ENCODE data around the gene SCARF2. TPM values are rescaled to one million over a fixed set of nuclear protein-coding genes. Genes with fewer than 3 reads are reported as not detected.

The SCARF2 gene
- total and polyA plus RNA-seq, 2 experiments from 2014 or later, result 1.8 to 16.6 TPM

DNA sequence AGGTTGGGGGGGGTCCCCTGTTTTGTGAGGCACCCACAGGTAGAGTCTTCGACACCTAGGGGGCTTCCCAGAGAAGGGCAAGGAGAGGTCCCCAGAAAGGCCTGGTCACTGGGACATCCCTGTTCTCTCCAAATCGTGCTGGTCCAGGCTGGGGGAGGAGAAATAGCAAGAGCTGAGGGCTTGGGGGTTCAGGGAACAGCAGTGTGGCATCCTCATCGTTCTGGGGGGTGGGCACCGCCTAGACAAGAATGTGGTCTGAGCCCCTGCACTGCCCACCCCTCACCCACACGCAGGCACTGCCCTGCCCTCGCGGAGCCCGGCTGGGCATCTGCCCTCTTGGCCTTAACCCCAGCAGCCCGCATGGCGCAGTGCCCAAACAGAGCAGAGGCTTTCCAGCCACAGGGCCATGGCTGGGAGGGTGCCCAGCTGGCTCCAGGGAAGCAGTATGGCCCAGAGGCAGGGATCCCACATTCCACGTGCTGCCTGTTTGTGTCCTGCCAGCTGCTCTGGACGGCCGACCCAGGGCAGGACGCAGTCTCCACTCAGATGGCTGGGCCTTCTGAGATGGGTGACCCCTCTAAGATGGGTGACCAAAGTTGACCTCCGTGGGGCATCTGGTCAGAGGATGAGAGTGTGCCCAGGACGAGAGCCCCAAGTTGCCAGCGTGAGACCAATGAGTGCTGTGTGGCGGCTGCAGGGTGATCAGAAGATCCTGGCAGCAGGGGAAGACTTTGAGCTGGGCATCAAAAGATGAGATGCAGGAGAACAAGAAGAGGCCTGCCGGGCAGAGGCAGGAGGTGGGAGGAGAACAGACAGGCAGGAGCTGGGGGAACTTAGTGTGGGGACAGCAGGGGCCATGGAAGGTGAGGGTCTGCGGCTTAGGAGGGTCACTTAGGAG lies 14.4 kb downstream of the SCARF2 start:
- Mint-ChIP-seq H3K27me3 (ENCODE audit: insufficient read depth, low read depth, poor library complexity) (peaks cover 46% of the 10 kb centered on the region), H3K27ac (no peak overlapping the region), H3K9me3 (no peaks in the 10 kb centered on the region), H3K4me1 (peaks cover 3% of the 10 kb centered on the region), H3K4me3 (no peak overlapping the region; the same call in 2 of the 3 replicates), H3K36me3 (ENCODE audit: low read depth) (no peaks in the 10 kb centered on the region; the same call in 2 of the 3 replicates)
- TF ChIP-seq EZH2 (IDR thresholded peaks at IDR 0.05; ENCODE audit: low read depth, unreplicated experiment) (no peak), EZH2phosphoT487 (IDR thresholded peaks at IDR 0.05; ENCODE audit: unreplicated experiment) (no peak), NANOG (IDR thresholded peaks at IDR 0.05; ENCODE audit: borderline replicate concordance) (no peak), JUNB (IDR thresholded peaks at IDR 0.05; ENCODE audit: unreplicated experiment) (no peak), CREB1 (CRISPR knock-in tag; IDR thresholded peaks at IDR 0.05; ENCODE audit: low read depth) (no peak), STAT1 (IDR thresholded peaks at IDR 0.05; ENCODE audit: unreplicated experiment) (no peak), POLR2AphosphoS5 (IDR thresholded peaks at IDR 0.05; ENCODE audit: low read depth) (no peak), ZNF331 (CRISPR knock-in tag; IDR thresholded peaks at IDR 0.05; ENCODE audit: low read depth) (no peak), ZNF114 (CRISPR knock-in tag; IDR thresholded peaks at IDR 0.05) (no peak)
- TF ChIP-seq, protein P1, sequence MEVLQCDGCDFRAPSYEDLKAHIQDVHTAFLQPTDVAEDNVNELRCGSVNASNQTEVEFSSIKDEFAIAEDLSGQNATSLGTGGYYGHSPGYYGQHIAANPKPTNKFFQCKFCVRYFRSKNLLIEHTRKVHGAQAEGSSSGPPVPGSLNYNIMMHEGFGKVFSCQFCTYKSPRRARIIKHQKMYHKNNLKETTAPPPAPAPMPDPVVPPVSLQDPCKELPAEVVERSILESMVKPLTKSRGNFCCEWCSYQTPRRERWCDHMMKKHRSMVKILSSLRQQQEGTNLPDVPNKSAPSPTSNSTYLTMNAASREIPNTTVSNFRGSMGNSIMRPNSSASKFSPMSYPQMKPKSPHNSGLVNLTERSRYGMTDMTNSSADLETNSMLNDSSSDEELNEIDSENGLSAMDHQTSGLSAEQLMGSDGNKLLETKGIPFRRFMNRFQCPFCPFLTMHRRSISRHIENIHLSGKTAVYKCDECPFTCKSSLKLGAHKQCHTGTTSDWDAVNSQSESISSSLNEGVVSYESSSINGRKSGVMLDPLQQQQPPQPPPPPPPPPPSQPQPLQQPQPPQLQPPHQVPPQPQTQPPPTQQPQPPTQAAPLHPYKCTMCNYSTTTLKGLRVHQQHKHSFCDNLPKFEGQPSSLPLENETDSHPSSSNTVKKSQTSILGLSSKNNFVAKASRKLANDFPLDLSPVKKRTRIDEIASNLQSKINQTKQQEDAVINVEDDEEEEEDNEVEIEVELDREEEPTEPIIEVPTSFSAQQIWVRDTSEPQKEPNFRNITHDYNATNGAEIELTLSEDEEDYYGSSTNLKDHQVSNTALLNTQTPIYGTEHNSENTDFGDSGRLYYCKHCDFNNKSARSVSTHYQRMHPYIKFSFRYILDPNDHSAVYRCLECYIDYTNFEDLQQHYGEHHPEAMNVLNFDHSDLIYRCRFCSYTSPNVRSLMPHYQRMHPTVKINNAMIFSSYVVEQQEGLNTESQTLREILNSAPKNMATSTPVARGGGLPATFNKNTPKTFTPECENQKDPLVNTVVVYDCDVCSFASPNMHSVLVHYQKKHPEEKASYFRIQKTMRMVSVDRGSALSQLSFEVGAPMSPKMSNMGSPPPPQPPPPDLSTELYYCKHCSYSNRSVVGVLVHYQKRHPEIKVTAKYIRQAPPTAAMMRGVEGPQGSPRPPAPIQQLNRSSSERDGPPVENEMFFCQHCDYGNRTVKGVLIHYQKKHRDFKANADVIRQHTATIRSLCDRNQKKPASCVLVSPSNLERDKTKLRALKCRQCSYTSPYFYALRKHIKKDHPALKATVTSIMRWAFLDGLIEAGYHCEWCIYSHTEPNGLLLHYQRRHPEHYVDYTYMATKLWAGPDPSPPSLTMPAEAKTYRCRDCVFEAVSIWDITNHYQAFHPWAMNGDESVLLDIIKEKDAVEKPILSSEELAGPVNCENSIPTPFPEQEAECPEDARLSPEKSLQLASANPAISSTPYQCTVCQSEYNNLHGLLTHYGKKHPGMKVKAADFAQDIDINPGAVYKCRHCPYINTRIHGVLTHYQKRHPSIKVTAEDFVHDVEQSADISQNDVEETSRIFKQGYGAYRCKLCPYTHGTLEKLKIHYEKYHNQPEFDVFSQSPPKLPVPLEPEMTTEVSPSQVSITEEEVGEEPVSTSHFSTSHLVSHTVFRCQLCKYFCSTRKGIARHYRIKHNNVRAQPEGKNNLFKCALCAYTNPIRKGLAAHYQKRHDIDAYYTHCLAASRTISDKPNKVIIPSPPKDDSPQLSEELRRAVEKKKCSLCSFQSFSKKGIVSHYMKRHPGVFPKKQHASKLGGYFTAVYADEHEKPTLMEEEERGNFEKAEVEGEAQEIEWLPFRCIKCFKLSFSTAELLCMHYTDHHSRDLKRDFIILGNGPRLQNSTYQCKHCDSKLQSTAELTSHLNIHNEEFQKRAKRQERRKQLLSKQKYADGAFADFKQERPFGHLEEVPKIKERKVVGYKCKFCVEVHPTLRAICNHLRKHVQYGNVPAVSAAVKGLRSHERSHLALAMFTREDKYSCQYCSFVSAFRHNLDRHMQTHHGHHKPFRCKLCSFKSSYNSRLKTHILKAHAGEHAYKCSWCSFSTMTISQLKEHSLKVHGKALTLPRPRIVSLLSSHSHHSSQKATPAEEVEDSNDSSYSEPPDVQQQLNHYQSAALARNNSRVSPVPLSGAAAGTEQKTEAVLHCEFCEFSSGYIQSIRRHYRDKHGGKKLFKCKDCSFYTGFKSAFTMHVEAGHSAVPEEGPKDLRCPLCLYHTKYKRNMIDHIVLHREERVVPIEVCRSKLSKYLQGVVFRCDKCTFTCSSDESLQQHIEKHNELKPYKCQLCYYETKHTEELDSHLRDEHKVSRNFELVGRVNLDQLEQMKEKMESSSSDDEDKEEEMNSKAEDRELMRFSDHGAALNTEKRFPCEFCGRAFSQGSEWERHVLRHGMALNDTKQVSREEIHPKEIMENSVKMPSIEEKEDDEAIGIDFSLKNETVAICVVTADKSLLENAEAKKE (CRISPR knock-in tag; IDR thresholded peaks at IDR 0.05), result no peak
- TF ChIP-seq, protein P2, sequence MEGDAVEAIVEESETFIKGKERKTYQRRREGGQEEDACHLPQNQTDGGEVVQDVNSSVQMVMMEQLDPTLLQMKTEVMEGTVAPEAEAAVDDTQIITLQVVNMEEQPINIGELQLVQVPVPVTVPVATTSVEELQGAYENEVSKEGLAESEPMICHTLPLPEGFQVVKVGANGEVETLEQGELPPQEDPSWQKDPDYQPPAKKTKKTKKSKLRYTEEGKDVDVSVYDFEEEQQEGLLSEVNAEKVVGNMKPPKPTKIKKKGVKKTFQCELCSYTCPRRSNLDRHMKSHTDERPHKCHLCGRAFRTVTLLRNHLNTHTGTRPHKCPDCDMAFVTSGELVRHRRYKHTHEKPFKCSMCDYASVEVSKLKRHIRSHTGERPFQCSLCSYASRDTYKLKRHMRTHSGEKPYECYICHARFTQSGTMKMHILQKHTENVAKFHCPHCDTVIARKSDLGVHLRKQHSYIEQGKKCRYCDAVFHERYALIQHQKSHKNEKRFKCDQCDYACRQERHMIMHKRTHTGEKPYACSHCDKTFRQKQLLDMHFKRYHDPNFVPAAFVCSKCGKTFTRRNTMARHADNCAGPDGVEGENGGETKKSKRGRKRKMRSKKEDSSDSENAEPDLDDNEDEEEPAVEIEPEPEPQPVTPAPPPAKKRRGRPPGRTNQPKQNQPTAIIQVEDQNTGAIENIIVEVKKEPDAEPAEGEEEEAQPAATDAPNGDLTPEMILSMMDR (conservative IDR thresholded peaks at IDR 0.05; ENCODE audit: low read depth in 2 of 2), result no peak
- TF ChIP-seq, protein P3, sequence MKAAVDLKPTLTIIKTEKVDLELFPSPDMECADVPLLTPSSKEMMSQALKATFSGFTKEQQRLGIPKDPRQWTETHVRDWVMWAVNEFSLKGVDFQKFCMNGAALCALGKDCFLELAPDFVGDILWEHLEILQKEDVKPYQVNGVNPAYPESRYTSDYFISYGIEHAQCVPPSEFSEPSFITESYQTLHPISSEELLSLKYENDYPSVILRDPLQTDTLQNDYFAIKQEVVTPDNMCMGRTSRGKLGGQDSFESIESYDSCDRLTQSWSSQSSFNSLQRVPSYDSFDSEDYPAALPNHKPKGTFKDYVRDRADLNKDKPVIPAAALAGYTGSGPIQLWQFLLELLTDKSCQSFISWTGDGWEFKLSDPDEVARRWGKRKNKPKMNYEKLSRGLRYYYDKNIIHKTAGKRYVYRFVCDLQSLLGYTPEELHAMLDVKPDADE (IDR thresholded peaks at IDR 0.05), result no peak
- TF ChIP-seq, protein P4, sequence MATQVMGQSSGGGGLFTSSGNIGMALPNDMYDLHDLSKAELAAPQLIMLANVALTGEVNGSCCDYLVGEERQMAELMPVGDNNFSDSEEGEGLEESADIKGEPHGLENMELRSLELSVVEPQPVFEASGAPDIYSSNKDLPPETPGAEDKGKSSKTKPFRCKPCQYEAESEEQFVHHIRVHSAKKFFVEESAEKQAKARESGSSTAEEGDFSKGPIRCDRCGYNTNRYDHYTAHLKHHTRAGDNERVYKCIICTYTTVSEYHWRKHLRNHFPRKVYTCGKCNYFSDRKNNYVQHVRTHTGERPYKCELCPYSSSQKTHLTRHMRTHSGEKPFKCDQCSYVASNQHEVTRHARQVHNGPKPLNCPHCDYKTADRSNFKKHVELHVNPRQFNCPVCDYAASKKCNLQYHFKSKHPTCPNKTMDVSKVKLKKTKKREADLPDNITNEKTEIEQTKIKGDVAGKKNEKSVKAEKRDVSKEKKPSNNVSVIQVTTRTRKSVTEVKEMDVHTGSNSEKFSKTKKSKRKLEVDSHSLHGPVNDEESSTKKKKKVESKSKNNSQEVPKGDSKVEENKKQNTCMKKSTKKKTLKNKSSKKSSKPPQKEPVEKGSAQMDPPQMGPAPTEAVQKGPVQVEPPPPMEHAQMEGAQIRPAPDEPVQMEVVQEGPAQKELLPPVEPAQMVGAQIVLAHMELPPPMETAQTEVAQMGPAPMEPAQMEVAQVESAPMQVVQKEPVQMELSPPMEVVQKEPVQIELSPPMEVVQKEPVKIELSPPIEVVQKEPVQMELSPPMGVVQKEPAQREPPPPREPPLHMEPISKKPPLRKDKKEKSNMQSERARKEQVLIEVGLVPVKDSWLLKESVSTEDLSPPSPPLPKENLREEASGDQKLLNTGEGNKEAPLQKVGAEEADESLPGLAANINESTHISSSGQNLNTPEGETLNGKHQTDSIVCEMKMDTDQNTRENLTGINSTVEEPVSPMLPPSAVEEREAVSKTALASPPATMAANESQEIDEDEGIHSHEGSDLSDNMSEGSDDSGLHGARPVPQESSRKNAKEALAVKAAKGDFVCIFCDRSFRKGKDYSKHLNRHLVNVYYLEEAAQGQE (IDR thresholded peaks at IDR 0.05; ENCODE audit: unreplicated experiment), result no peak
- no peak overlapping the region for H3K4me2 ChIP-seq
- no peak overlapping the region for H3K4me3 ChIP-seq
- no peak for ATAC-seq
- no peak overlapping the region for H2AFZ ChIP-seq
- no peak overlapping the region for H3K27ac ChIP-seq (ENCODE audit: low read depth)
- peaks cover 41% of the 10 kb centered on the region for H3K27me3 ChIP-seq (ENCODE audit: insufficient read depth)
- no peaks in the 10 kb centered on the region for H3F3A ChIP-seq (replicated peaks; ENCODE audit: low read depth)
- no peaks in the 10 kb centered on the region for H3K9me2 ChIP-seq (ENCODE audit: insufficient read depth)
- no peaks in the 10 kb centered on the region for H3K79me2 ChIP-seq (replicated peaks; ENCODE audit: insufficient read depth)
- no peaks in the 10 kb centered on the region for H3K4me1 ChIP-seq (ENCODE audit: insufficient read depth)
- no peaks in the 10 kb centered on the region for H3K36me3 ChIP-seq (ENCODE audit: insufficient read depth)
- H4K20me1 ChIP-seq (replicated peaks; ENCODE audit: insufficient read depth), result 0 out of 2 replicates have a peak, but pooled peaks cover 6% of the 10 kb centered on the region
- DNase-seq (ENCODE audit: low spot score), result no peak

Measured in GM23338 (cell line).